Measurements from ENCODE around the gene COL7A1.
A peak's percentile ranks its signal among the peaks of the same experiment; 100 is the strongest.

The COL7A1 gene

DNA sequence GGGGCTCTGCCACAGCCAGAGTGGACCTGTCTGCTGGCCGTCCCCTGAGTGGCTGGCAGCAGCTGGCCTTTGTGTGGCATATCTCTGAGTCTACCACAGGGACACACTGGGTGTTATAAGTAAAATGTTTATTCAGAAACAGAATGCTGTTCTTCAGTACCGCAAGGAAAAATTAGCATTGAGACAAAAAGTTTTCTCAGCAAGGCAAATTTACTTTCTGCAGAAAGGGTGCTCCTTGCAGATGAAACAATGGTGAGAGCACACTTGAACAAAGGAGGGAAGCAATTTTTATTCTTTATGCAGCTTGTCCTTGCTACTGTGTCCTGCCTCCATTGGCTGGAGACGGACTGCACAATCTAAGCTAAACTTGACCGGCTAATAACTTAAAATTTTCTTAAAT, 22.4 kb upstream of the COL7A1 start:
- no peak for DNase-seq

DNA sequence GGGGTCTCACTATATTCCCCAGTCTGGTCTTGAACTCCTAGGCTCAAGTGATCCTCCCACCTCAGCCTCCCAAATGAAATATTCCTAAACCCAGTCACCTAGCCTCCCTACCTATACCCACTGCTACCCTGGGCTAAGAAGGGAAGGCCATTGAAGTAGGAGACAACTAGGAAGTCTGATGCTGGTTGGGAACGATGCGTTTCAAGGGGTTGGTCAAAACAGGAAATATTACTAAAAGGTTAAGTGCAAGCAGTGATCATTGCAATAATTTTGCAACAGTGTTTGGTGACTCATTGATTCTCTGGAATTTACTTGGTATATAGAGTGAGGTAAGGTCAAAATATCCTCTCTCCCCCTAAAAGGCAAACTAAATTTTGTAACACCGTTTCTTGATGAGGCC, 18.9 kb upstream of the COL7A1 start:
- DNase-seq = no peak

DNA sequence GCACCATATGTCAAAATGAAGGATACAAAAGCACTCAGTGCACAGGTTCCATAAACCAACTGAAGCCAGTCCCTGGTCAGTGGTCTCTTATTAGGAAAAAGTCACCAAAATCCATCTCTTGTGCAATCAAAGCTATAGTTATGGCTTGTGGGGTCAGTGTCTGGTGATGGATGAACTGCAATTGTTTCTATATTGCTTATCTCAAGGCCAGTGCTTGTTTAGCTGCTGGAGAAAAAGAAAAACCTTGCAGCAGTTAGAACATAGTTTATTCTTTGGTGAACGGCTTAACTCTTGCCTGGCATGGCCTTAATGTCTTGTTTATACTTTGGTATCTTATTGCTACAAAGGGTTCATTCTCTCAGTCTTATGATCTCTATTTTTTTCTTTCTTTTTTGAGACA, 17.2 kb upstream of the COL7A1 start:
- DNase-seq = no peak

DNA sequence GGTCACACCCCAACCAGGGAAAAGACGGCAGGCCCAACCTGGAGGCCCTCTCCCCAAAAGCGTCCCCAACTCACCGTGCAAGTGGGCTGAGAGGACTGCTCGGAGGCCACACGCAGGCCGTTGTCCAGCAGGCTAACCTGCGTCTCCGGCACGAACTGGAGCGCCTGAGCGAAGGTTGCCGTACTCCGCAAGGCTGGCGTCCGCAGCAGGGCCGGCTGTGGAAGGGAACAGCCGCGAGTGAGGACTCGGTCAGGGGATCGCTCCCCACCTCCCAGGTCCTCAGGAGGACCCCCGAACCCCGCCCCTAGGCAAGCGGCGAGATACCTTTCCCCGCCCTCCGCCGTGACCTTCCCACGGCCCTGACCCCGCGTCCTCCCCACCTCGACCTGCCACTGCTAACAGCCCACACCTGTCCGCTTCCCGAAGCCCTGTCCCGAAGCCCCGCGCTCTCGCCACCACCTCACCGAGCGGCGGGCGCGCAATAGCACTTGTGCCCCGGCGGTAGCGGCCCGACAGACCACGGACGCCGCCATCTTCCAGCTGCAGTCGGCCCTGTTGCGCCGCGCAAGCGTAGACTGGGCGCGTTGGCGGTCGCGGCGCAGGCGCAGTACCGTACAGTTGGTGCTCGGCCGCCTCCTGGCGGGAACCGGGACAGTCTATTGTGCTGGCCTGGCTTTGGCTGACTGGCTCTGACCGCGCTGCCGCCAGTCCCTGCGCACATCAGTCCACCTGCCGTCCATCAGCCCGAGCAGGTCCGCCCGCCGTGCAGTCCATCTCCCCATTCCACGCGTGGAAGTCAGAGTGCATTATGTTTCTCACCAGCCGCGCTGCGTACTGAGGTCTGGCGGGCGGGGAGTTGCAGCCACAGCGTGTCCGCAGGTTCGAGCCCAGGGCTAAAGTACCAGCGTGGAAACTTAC, 14.2 kb upstream of the COL7A1 start, which contains the start of gene UQCRC1:
TSS of gene UQCRC1 (minus strand) at position 559 of the 918 bp plus-strand sequence. CDS start at position 533, 26 bp downstream.
- peak; percentile 93 for DNase-seq

DNA sequence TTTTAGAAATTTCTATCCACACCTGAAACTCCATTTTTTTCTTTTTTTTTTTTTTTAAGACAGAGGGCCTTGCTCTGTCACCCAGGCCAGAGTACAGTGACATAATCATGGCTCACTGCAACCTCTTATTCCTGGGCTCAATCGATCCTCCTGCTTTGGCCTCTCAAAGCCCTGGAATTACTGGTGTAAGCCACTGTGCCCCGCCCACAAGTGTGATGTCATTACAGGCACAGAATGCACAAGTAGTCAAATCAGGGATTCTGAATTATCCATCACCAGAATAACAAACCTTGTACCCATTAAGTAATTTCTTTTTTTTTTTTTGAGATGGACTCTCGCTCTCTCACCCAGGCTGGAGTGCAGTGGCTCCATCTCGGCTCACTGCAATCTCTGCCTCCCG, 12.4 kb upstream of the COL7A1 start:
- DNase-seq = peak; percentile 23

DNA sequence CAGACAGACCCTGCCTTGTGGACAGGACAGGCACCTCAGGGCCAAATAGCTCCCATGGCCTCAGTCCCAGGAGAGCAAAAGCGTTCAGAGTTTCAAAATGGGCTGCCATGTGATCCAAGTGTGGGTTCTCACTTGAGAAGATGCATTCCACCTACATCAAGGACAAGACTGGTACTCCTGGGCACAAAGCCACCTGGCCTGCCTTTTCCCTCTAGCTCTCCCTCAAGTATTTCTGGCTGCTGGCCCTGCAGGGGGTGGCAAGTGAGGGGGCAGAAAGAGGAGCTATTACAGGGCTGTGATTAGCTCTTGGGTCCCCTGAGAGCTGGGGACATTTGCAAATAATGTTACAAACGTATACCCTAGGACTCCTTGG, 6.5 kb upstream of the COL7A1 start:
- DNase-seq = no peak

DNA sequence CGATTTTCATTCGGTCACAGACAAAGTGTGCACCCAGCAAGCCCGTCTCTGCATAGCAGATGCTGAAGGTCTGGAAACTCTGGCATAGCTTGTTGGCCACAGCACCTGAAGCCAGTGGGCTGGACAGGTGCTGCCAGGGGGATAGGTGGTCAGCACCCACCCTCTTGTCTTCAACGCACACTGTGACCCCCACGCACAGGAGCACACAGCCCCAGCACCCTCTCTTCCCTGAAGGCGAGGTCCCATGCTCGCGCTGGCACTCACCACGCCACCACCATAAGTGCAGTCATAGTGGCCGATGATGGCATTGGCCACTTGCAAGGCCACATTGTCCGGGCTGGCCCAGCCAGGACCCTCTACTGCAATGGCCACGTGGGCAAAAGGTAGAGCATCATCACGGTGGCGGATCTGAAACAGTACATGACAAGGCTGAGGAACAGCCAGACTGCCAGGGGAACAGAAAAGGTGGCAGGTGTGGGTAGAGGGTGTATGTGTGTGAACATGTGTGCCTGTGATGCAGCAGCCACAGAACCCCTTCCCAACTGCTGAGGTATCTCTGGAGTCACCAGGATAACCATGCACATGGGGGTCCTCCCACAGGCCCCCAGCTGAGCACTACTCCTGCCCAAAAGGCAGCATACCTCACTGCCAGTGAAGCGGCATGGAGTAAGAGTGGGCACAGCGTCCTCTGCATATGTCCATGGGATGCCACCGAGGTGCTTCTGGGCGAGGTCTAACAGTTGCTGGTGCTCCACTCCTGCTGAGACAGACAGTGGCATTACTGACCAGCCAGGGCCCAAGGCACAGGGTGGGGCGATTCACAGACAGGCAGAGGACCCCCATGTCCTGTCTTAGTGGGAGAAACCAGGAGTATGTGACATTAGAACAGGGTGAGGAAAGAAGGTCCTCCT, 5.8 kb upstream of the COL7A1 start:
- DNase-seq = no peak

DNA sequence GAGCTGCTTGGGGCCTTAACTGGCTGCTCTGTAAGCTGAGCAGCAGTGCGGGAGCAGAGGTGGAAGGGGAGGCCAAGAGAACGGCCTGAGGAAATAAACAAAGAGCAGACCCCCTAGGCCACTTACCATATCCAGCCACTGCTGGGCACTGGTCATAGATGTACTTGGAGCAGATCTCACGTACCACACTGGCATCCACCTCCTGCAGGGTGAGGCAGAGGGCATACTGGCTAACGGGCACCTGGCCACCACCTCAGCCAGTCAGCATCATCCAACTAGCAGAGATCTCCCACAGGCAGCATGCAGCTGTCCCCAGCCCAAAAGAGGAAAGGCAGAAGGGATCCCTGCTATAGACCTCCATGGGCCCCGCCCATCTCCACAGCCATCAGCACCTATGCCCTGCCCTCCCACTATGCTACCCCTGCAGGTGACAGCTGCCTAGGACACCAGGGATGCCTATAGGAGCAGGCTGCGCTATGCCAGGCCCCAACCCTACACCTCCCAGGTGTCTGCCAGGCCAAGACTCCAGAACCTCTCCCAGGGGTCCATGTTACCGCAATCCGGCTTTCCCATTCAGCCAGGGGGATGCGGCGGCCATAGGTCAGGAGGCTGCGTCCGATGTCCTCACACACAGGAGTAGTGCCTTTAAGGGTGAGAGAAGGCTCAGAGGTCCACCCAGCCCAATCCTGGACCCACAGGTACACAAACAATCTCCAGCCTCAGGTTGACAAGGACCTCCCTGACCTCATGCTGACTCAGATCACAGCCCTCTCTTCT, 4.6 kb upstream of the COL7A1 start:
- DNase-seq = no peak

DNA sequence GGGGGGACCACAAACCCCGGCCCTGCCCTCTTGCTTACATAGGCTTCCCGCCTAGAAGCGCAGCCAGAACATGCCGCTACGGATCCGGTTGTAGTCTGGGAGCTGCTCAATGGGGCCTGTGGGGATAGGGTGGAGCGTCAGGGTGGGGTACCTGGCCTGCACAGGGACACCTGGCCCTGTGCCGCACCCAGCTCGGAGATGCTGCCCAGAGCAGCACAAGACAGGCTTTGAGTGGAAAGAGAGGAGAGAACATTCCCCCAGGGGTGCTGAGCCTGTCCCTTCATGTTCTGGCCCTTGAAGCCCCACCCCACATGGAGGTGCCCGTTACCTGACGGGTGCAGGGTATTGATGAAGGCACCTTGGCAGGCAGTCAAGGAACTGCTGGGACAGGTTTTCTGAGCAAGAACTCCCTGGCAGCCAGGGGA, 4.0 kb upstream of the COL7A1 start:
- DNase-seq = no peak

DNA sequence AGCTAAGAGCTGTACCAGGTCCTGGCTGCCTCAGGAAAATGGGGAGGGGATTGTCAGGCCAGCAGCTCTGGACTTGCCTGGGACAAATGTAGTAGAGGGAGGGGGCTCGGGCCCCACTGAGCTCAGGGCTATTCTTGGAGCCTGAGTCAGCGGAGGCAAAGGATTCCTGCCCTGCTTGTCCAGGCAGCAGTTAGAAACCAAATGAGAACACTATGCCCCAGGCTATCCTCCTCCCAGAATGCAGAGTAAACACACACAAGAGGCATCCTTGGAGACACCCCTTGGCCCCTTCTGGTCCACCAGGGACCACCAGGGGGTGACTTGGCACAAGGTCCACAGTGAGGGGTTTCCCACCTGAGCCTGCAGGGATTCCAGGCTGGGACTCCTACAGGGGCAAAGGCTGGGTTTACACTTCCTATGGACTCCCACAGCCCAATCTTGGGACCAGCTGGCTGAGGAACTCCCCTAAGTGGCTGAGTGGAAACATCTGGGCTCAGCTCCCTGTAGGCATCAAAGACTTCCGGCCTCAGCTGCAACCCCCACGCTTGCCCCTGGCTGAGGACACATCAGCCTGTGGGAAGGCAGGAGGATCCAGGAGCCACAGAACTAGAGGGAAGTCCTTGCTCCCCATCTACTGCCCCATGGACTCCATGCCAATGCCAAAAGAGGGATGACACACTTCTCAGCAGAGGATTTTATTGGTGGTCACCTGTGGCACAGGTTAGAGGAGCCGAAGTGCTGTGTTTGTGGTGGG, 3.4 kb upstream of the COL7A1 start:
- no peak for DNase-seq

DNA sequence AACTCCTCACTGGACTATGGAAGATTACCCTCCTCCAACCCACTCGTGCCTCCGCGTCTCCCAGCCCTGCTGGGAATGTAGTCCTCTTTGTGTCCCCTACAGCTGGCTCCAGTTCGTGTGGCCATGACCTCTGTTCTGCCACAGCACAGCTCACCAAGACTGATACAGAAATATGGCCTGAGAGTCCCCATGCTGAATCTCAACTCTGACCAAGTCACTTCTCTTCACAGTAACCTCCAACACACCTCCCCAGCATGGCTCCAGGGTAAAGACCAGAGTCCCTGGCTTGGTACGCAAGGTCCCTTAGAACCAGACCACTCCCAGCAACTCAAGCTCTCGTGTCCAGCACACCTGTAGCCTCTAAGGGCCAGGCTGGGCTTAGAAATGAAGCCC, 2.3 kb upstream of the COL7A1 start:
- no peak for DNase-seq

DNA sequence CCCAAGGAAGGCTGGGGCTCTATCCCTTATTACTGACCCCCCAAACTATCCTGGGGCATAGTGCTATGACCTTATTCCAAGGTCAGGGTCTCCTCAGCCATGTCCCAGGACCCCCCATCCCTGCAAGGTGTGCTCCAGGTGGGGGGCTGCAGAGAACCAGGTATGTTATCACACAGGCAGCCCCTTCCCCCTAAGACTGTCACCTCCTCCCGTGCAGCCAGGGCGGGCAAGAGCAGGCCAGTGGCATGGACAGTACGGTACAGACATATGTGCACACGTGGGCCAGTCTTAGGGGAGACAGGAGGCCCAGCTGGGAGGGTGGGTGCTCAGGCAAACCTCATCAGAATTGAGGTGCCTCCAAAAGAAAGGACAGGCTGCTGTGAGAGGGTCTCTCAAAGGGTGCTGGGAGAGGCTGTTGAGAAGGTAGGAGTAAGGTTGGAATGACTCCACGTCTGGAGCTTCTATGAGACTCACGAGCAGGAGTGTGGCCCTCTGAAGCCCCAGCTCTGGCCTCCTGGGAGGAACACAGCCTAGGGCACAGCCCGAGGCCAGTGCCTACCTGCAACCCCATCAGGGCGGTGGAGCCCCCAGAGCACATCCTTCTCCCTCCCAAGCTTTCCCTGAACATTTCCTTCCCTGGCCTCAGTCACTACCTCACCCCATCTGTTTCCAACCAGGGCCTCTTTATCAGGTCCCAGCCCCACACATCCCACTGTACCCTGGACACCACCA, 1.7 kb upstream of the COL7A1 start:
- DNase-seq = no peak

DNA sequence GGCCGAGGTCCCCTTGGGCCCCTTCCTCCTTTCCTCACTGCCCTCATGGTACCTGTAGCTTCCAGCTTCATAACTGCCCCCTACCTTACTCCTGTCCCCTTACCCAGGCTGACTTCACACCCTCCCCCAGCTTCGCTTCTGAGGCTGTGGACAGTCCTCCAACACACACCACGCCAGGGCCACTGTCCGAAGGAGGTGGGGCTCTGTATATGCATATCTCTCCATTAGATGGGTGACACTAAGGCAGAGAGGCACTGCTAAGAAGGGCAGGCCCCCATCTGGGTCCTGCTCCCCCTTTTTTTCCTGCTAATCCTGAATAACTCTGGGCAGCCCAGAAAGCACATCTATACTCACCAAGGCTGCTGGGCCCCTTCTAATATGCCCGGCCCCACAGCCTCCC, 1.0 kb upstream of the COL7A1 start:
- no peak for DNase-seq

DNA sequence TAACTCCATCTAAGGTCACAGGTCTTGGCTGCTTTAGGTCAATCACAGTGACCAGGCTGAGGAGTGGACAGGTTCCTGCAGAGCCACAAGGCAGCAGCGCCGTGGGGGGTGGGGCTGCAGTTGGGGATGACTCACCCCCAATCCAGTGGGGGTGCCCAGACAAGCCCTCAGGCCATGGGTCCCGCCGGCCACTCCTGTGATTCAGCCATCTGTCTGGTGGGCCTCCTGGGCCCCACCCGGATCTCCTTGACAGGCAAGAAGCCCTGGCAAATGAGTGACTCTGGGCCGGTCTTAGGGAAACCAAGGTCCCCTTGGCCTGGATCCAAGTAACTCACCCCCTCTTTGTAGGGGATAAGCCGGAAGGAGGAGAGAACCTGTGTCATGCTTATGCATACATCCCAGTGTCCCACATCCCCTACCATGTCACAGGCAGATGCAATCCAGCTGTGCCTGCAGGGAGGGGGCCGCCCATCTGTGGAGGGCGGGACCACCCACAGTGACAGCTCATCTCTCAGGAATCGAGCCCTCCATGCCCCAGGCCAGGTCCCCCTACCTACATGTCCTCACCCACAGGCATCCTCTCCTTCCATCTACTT, 495 bp upstream of the COL7A1 start:
- DNase-seq = peak; percentile 34

DNA sequence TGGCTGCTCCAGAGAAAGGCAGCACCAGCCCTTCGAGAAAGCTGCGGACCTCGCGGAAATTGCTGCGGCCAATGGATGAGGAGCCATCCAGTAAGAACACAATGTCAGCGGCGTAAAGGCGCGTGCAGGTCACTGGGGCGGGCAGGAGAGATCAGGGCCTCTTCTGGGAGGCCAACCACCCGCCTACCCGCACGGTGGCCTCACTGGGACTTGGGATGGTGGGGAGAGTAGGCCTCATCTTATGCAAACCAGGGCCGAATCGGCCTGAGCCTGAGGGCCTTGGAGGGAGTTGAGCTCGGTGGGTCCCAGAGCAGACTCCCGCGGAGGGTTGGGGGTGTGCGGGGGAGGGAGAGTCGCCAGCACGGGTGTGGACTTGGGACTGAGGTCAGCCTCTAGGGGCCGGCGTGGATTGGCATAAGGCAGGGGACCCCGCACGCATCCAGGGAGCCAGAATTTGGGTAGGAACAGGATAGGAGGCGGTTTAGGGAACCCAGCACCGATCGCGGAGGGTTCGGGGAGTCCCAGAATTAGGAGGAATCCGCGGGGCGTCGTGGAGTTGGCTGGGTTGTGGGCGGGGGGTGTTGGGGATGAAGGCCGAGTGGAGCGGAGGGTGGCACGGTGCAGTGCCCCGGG, 596 bp downstream of the COL7A1 start:
- no peak for DNase-seq

DNA sequence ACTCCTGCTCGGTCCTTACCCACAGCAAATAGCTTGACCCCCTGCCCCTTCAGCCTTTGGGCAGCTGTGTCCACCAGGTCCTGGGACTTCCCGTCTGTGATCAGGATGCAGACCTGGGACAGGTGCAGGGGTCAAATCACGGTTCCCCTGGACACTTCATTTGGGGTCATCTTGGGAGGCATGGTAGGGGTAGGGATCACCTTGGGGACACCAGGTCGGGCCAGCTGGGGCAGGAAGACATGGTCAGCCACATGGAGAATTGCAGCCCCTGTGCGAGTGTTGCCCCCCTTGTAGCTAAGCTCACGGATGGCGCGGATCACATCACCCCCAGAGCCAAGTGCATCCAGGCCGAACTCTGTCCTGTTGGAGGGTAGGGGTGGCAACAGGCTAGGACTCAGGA, 1.8 kb downstream of the COL7A1 start:
- DNase-seq = no peak

DNA sequence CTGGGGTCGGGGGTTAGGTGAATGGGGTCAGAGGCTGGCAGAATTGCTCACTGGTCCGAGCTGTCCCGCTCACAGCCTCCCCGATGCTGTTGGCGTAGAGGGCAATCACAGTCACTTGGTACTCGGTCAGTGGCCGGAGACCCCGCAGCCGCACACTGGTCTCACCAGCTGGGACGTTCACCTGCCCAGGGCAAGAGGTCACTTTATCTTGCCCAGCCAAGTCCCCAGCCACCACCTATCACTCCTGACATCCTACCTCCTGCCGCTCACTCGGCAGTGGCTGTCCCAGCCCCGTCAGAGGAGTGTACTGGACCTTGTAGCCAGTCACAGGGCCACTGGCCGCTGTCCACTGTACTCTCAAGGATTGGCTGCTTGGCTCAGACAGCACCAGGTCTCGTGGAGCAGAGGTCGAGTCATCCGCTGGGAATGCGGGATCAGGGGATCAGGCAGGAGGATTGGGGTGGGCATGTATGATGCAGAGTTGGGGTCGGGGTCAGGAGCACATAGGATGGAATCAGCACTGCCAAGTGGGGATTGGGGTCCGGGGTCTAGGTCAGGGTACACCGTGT, 2.5 kb downstream of the COL7A1 start:
- DNase-seq = no peak

DNA sequence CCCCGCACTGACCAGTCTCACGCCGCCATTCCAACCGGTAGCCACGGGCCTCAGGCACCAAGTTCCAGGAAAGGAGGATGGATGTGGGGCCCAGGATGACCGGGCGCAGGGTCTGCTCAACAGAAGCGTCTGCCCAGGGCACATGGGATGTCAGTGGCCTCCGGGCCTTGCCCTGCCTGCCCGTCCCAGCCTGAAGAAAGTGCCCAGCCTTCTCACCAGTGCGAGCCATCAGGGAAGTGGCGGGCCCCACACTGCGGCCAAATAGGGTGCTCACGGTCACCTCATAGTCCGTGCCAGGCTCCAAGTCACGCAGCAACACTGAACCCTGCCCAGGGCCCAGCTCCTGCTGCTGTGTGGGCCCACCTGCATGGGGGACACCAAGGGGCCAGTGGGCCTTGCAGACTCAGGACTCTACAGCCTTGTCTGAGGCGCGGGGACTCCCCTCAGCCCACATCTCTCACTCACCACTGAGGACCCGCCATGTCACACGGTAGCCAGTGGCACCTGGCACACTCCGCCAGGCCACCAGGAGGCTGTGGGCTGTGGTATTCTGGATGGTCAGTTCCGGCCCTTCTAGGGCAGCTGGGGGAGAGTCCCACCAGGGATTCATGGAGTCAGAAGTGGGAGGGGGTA, 3.1 kb downstream of the COL7A1 start:
- DNase-seq = no peak

DNA sequence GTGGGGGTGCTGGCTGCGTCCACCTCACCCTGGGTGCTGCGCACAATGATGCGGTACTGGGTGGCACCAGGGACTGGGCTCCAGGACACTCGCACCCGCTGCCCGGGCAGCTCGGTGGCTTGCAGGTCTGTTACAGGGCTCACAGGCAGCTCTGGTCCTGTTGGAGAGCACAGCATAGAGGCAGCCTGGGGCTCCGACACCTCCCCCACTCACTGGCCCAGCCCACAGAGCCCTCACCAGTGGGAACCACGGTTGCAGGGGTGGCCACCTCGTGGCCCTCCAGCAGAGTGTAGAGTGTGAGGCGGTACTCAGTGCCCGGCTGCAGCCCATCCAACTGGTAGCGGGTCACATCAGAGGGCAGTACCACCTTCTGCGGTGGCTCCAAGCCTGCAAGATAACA, 3.7 kb downstream of the COL7A1 start:
- no peak for DNase-seq

DNA sequence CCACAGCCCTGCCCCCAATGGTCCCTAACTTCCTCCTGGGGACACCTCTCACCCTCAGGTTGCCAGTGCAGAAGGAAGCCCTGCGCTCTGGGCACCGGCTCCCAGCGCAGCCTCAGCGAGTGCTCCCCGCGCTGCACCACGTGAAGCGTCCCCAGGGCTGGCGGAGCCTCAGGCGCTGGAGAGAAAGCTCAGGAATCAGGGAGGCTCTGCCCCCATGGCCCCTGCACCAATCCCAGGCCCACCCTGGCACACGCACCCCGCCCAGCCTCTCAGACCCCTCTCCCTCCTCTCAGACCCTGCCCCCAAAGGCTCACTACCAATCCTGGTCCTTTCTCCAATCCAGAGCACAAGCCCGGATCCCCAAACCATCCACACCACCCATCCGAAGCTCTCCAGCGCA, 6.9 kb downstream of the COL7A1 start:
- DNase-seq = peak; percentile 3

All from NCI-H82 (cell line).